OCI-LY7 (cell line): ENCODE measurements around the gene ETV1. TPM values are rescaled to one million over a fixed set of nuclear protein-coding genes. Genes with fewer than 3 reads are reported as not detected.

Experiments used
- BruUV-seq: library from RNA; stranded (reverse); fragments of 400-500 nt; replicated peaks from 2 replicates; lab custom pipeline; 2021; lab: Mats Ljungman, UMichigan
- CTCF ChIA-PET: fragments of 300-600 bp; sonication (Branson Sonifier 250); formaldehyde crosslinking; loops from one replicate; lab custom pipeline; 2022; ENCODE audit warnings: antibody characterized with exemption; ENCODE audit not compliant: unreplicated experiment; lab: Charles Lee
- POLR2A ChIA-PET: fragments of 300-600 bp; sonication (Branson Sonifier 250); formaldehyde crosslinking; loops from one replicate; lab custom pipeline; 2022; ENCODE audit warnings: antibody characterized with exemption; lab: Charles Lee
- DNase-seq: peaks from one replicate; pipeline ENCODE4 v3.0.0-alpha.2; 2015; ENCODE audit warnings: low spot score
- H2AFZ ChIP-seq: fragments of 200-600 bp; sonication (generic), shearing (Covaris generic); 2 replicates; pipeline ENCODE4 v1.6.1; 2014; ENCODE audit warnings: mild to moderate bottlenecking, antibody characterized with exemption, low read length, moderate library complexity
- H3K27ac ChIP-seq: fragments of 200-600 bp; sonication (generic); 2 replicates; pipeline ENCODE4 v1.5.1; 2014; ENCODE audit warnings: mixed run types, low read depth, mild to moderate bottlenecking, moderate library complexity, low read length, inconsistent platforms; ENCODE audit not compliant: poor library complexity, severe bottlenecking
- H3K36me3 ChIP-seq: fragments of 200-600 bp; sonication (generic); 2 replicates; pipeline ENCODE4 v1.6.1; 2014; ENCODE audit warnings: mild to moderate bottlenecking, antibody characterized with exemption, low read length, moderate library complexity, mixed read lengths; ENCODE audit not compliant: insufficient read depth
- H3K4me1 ChIP-seq: fragments of 200-600 bp; sonication (generic); 2 replicates; pipeline ENCODE4 v1.5.1; 2014; ENCODE audit warnings: mild to moderate bottlenecking, low read length; ENCODE audit not compliant: insufficient read depth, poor library complexity, severe bottlenecking
- H3K4me2 ChIP-seq: fragments of 200-600 bp; sonication (generic); 2 replicates; pipeline ENCODE4 v1.6.1; 2014; ENCODE audit warnings: mild to moderate bottlenecking, low read length
- H3K4me3 ChIP-seq: fragments of 200-600 bp; sonication (generic); 2 replicates; pipeline ENCODE4 v1.5.1; 2014; ENCODE audit warnings: mild to moderate bottlenecking, low read depth, low read length; ENCODE audit not compliant: poor library complexity, severe bottlenecking
- H3K79me2 ChIP-seq: fragments of 200-600 bp; sonication (generic); 2 replicates; pipeline ENCODE4 v1.6.1; 2016; ENCODE audit warnings: low read depth, mild to moderate bottlenecking, low read length, moderate library complexity, mixed read lengths; ENCODE audit not compliant: insufficient read depth
- H3K9me2 ChIP-seq: fragments of 200-600 bp; sonication (generic); 2 replicates; pipeline ENCODE4 v1.6.1; 2016; ENCODE audit warnings: mild to moderate bottlenecking, low read length, mixed read lengths; ENCODE audit not compliant: insufficient read depth
- H3K9me3 ChIP-seq: fragments of 200-600 bp; sonication (generic); 2 replicates; pipeline ENCODE4 v1.6.1; 2014; ENCODE audit warnings: mild to moderate bottlenecking, mixed run types, low read length, mixed read lengths
- H4K20me1 ChIP-seq: fragments of 200-600 bp; sonication (generic); 2 replicates; pipeline ENCODE4 v1.6.1; 2014; ENCODE audit warnings: mild to moderate bottlenecking, antibody characterized with exemption, low read length, moderate library complexity, mixed read lengths; ENCODE audit not compliant: insufficient read depth
- CTCF ChIP-seq: fragments of 200-600 bp; sonication (generic); conservative IDR thresholded peaks from 2 replicates; pipeline ENCODE4 v1.5.1; 2014; ENCODE audit warnings: mild to moderate bottlenecking, antibody characterized with exemption, low read length, moderate library complexity, mixed read lengths
- EZH2phosphoT487 ChIP-seq: fragments of 200-600 bp; sonication (generic); IDR thresholded peaks from 2 replicates; pipeline ENCODE4 v1.6.1; 2018; ENCODE audit warnings: low read depth, borderline replicate concordance, mild to moderate bottlenecking, mixed run types, antibody characterized with exemption, low read length, moderate library complexity, mixed read lengths
- intact Hi-C: fragments of 100-400 bp; cut with micrococcal nuclease; formaldehyde crosslinking; loops from one replicate; pipeline ENCODE4 v1.10.0; 2022; ENCODE audit not compliant: unreplicated experiment
- total RNA-seq, 2 experiments: library from RNA; depleted of rRNA in 1 of 2; stranded (reverse); fragments of >200 nt in 1 of 2; shearing (Covaris generic) in 1 of 2; gene quantifications; 2 replicates each; pipeline ENCODE4 v1.2.3, GENCODE V29; 2014 to 2022

Gene ETV1
- total RNA-seq, 2 experiments from 2014 or later, result not detected

GRCh38 chr7:13933536-13933935, 55.9 kb downstream of the ETV1 start:
- H2AFZ ChIP-seq, result no peak overlapping the region
- H3K79me2 ChIP-seq, result no peaks in the 10 kb centered on the region
- no peaks in the 10 kb centered on the region for H3K4me1 ChIP-seq
- intact Hi-C loops, result no loop called here
- ChIA-PET CTCF (no interaction called here), POLR2A (interaction anchor here (0.7 kb wide), 1 partner anchor 46 kb away, joined by 3 read pairs; no protein-coding TSS in a partner anchor)
- H3K4me2 ChIP-seq, result no peak overlapping the region
- H4K20me1 ChIP-seq, result no peaks in the 10 kb centered on the region
- no peaks in the 10 kb centered on the region for H3K9me3 ChIP-seq
- H3K27ac ChIP-seq, result no peak overlapping the region
- no peaks in the 10 kb centered on the region for H3K36me3 ChIP-seq
- DNase-seq, result no peak
- BruUV-seq, result no TSS peak
- H3K9me2 ChIP-seq, result no peaks in the 10 kb centered on the region
- no peak for TF ChIP-seq CTCF
- no peak for TF ChIP-seq EZH2phosphoT487
- H3K4me3 ChIP-seq, result no peak overlapping the region

GRCh38 chr7:13933091-13933490, 56.4 kb downstream of the ETV1 start:
- H3K36me3 ChIP-seq, result no peaks in the 10 kb centered on the region
- no peak overlapping the region for H3K4me3 ChIP-seq
- H2AFZ ChIP-seq, result no peak overlapping the region
- intact Hi-C loops, result no loop called here
- no peaks in the 10 kb centered on the region for H3K79me2 ChIP-seq
- no peak for DNase-seq
- POLR2A ChIA-PET, result interaction anchor here (0.7 kb wide), 2 partner anchors 46 to 140 kb away, joined by 3 read pairs; no protein-coding TSS in a partner anchor
- no peaks in the 10 kb centered on the region for H3K9me2 ChIP-seq
- CTCF ChIA-PET, result no interaction called here
- TF ChIP-seq EZH2phosphoT487 (no peak), CTCF (no peak)
- H3K4me2 ChIP-seq, result no peak overlapping the region
- no peaks in the 10 kb centered on the region for H3K4me1 ChIP-seq
- H3K9me3 ChIP-seq, result no peaks in the 10 kb centered on the region
- no TSS peak for BruUV-seq
- no peak overlapping the region for H3K27ac ChIP-seq
- no peaks in the 10 kb centered on the region for H4K20me1 ChIP-seq

- TF ChIP-seq CTCF (no peak), EZH2phosphoT487 (no peak)
- no peak for DNase-seq
- intact Hi-C loops, result no loop called here
Observed at GRCh38 chr7:13932131-13932530, 57.3 kb downstream of the ETV1 start.

More at GRCh38 chr7:13932131-13932530, 57.3 kb downstream of the ETV1 start:
- no peaks in the 10 kb centered on the region for H3K4me1 ChIP-seq
- H3K9me3 ChIP-seq, result no peaks in the 10 kb centered on the region
- H3K4me3 ChIP-seq, result no peak overlapping the region
- no TSS peak for BruUV-seq
- POLR2A ChIA-PET, result no interaction called here
- no peak overlapping the region for H3K27ac ChIP-seq
- no peaks in the 10 kb centered on the region for H3K9me2 ChIP-seq
- no peak overlapping the region for H3K4me2 ChIP-seq
- H3K36me3 ChIP-seq, result no peaks in the 10 kb centered on the region
- H2AFZ ChIP-seq, result no peak overlapping the region
- CTCF ChIA-PET, result no interaction called here
- no peaks in the 10 kb centered on the region for H4K20me1 ChIP-seq
- no peaks in the 10 kb centered on the region for H3K79me2 ChIP-seq
